ENCODE data around the gene RARRES1. TPM values are rescaled to one million over a fixed set of nuclear protein-coding genes. Genes with fewer than 3 reads are reported as not detected.

The RARRES1 gene
- total RNA-seq, 2 experiments from 2014 or later, result not detected

- no peak for DNase-seq
- no peak overlapping the region for H3K27ac ChIP-seq (ENCODE audit: low read depth in 1 of 2, low read length in 2 of 2)
- peaks cover 3 to 4% of the 10 kb centered on the region in 2 experiments for H3K27me3 ChIP-seq (ENCODE audit: control insufficient read depth in 1 of 2, insufficient read depth in 2 of 2, low read length in 2 of 2)
- H3K4me1 Mint-ChIP-seq (ENCODE audit: low read depth), result peaks cover 33% of the 10 kb centered on the region
- intact Hi-C loops (cut with DNase I, micrococcal nuclease), result no loop called here
- ChIA-PET POLR2A (interaction anchor here (1.0 to 2.0 kb wide), 2 partner anchors 11 to 21 kb away, joined by 3 to 6 read pairs; no protein-coding TSS in a partner anchor), CTCF (interaction anchor here (3.2 kb wide), 1 partner anchor 62 kb away, joined by 39 read pairs; no protein-coding TSS in a partner anchor)
- H3K9me3 ChIP-seq (ENCODE audit: control insufficient read depth in 1 of 2, insufficient read depth in 1 of 2, low read length in 2 of 2), result no peaks in the 10 kb centered on the region
- peaks cover 23% of the 10 kb centered on the region for H3K4me1 ChIP-seq (ENCODE audit: insufficient read depth, low read length)
- ATAC-seq (ENCODE audit: poor library complexity), result no peak
- H3K4me3 Mint-ChIP-seq, result no peak overlapping the region
- no peak for TF ChIP-seq CTCF (IDR thresholded peaks at IDR 0.05)
- peaks cover 16% of the 10 kb centered on the region for H3K27me3 Mint-ChIP-seq
- no peaks in the 10 kb centered on the region for H3K9me3 Mint-ChIP-seq
- H3K36me3 ChIP-seq (ENCODE audit: insufficient read depth, low read length), result no peaks in the 10 kb centered on the region
- H3K27ac Mint-ChIP-seq, result no peak overlapping the region
- H3K4me3 ChIP-seq (ENCODE audit: low read length), result no peak overlapping the region
- H3K36me3 Mint-ChIP-seq (ENCODE audit: low read depth), result no peaks in the 10 kb centered on the region
Observed at GRCh38 chr3:158728851-158729250, 3.4 kb downstream of the RARRES1 start.

DNA sequence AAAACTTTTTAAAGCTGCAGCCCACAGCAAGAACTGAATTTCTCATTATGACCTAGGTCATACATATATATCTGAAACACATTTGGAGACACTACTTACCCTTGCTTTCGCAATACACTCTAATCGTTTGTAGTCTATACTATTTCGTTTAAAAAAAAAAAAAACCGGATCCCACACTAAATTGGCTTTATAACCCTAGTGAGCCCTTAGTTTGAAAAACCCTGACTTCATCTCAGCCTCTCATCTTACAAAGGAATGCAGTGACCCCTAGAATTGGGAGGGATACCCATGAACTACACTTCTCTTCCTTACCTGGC is 4.2 kb downstream of the RARRES1 start:
- Mint-ChIP-seq H3K4me3 (peak overlapping the region; percentile 31), H3K36me3 (ENCODE audit: low read depth) (no peaks in the 10 kb centered on the region), H3K27me3 (peaks cover 16% of the 10 kb centered on the region), H3K4me1 (ENCODE audit: low read depth) (peaks cover 40% of the 10 kb centered on the region), H3K27ac (peak overlapping the region; percentile 47), H3K9me3 (no peaks in the 10 kb centered on the region)
- no peaks in the 10 kb centered on the region for H3K9me3 ChIP-seq (ENCODE audit: control insufficient read depth in 1 of 2, insufficient read depth in 1 of 2, low read length in 2 of 2)
- peak; percentile 50 for TF ChIP-seq CTCF (IDR thresholded peaks at IDR 0.05)
- CTCF ChIA-PET, result interaction anchor here (0.6 to 3.2 kb wide), 10 partner anchors 8 to 84 kb away, joined by 3 to 39 read pairs (median 6); partner anchors contain the start of gene GFM1
- ATAC-seq (ENCODE audit: poor library complexity) (peak; percentile 21), DNase-seq (no peak)
- H3K36me3 ChIP-seq (ENCODE audit: insufficient read depth, low read length), result no peaks in the 10 kb centered on the region
- peak overlapping the region; percentile 33 for H3K4me3 ChIP-seq (ENCODE audit: low read length)
- peaks cover 29% of the 10 kb centered on the region for H3K4me1 ChIP-seq (ENCODE audit: insufficient read depth, low read length)
- POLR2A ChIA-PET, result interaction anchor here (0.7 to 3.0 kb wide), 9 partner anchors 9 to 83 kb away, joined by 3 to 14 read pairs (median 3); partner anchors contain the start of genes GFM1, LXN and MFSD1
- intact Hi-C loops (cut with DNase I, micrococcal nuclease), result no loop called here
- H3K27me3 ChIP-seq (ENCODE audit: control insufficient read depth in 1 of 2, insufficient read depth in 2 of 2, low read length in 2 of 2), result peaks cover 3 to 4% of the 10 kb centered on the region in 2 experiments
- no peak overlapping the region for H3K27ac ChIP-seq (ENCODE audit: low read depth in 1 of 2, low read length in 2 of 2)

DNA sequence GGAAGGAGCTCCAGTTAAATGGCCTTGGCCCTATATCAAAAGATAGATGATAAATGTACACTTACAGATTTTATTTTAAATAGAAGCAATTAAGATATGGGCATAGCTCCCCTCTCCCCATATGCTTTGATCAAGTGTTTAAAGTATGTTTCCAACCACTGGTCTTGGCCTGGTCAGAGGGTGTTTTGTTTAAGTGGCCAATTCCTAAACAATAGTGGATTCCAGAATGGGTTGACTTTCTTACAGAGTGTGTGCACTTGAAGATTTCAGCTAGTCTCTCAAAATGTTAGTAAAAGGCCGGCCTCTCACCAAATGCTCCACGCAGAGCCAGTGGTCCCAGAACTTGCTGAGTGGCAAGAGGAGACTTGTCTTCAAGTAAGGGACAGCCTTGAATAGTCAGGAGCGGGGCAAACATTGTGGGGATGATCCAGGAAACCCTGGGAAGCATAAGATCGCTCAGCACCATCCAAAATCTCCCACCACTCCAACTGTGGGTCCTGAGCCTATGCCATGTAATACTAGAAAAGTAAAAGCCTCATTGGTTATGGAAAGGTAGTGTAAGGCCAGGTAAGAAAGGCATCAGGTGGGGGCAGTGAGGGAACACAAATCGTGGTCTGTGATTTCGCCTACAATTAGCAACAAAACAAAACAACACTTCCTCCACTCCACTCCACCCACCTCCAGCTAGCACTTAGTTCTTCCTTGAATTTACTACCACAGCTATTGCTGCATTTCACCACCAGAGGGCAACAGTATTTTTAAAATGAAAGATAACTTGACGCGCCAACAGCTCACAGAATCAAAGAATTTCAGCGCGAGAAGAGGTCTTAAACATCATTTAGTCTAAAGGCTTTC is 4.8 kb downstream of the RARRES1 start:
- no peak overlapping the region for H3K27ac ChIP-seq (ENCODE audit: low read depth in 1 of 2, low read length in 2 of 2)
- CTCF ChIA-PET, result interaction anchor here (0.6 to 3.2 kb wide), 10 partner anchors 9 to 83 kb away, joined by 3 to 39 read pairs (median 6); partner anchors contain the start of gene GFM1
- H3K4me1 ChIP-seq (ENCODE audit: insufficient read depth, low read length), result peaks cover 32% of the 10 kb centered on the region
- peak overlapping the region; percentile 47 for H3K27ac Mint-ChIP-seq
- H3K36me3 Mint-ChIP-seq (ENCODE audit: low read depth), result no peaks in the 10 kb centered on the region
- TF ChIP-seq CTCF (IDR thresholded peaks at IDR 0.05), result peak; percentile 78
- DNase-seq (peak in 11 of 14 experiments; percentile 16 to 77 (median 30)), ATAC-seq (ENCODE audit: poor library complexity) (peak; percentile 70)
- H3K9me3 Mint-ChIP-seq, result no peaks in the 10 kb centered on the region
- no peaks in the 10 kb centered on the region for H3K9me3 ChIP-seq (ENCODE audit: control insufficient read depth in 1 of 2, insufficient read depth in 1 of 2, low read length in 2 of 2)
- H3K27me3 ChIP-seq (ENCODE audit: control insufficient read depth in 1 of 2, insufficient read depth in 2 of 2, low read length in 2 of 2), result peaks cover 0 to 4% of the 10 kb centered on the region in 2 experiments
- H3K4me3 Mint-ChIP-seq, result peak overlapping the region; percentile 31
- POLR2A ChIA-PET, result interaction anchor here (0.7 to 3.0 kb wide), 10 partner anchors 9 to 83 kb away, joined by 3 to 14 read pairs (median 3); partner anchors contain the start of genes GFM1, LXN and MFSD1
- intact Hi-C loops (cut with DNase I, micrococcal nuclease), result loop anchor here in 1 of 2 experiments (1.0 to 2.0 kb wide), 2 partner anchors 64 to 533 kb away; no protein-coding TSS in a partner anchor
- H3K27me3 Mint-ChIP-seq, result peaks cover 16% of the 10 kb centered on the region
- H3K36me3 ChIP-seq (ENCODE audit: insufficient read depth, low read length), result no peaks in the 10 kb centered on the region
- H3K4me1 Mint-ChIP-seq (ENCODE audit: low read depth), result peaks cover 46% of the 10 kb centered on the region
- H3K4me3 ChIP-seq (ENCODE audit: low read length), result peak overlapping the region; percentile 33
